ENCODE measurements around the gene SRPK2. TPM values are rescaled to one million over a fixed set of nuclear protein-coding genes. Genes with fewer than 3 reads are reported as not detected.

Gene SRPK2
- total and polyA plus RNA-seq, 4 donors, result 7.8 to 19.7 (median 16.7) TPM

DNA sequence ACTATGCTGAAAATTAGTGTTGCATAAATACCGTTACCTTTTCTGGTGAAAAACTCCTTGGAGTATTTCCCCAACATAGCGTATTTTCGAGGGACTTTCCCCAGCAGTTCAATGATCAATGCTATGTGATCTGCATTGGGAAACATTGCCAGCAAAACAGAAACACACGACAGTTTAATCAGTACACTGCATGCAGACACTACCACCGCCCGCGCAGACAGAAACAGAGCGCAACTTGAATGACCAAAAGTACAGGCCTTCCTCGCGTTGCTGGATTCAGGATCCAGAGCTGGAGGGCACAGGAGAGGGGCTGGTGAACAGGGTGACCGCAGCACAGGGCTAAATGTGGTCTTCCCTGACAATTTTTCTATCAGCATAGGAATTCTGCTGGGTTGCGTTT, 263.0 kb downstream of the SRPK2 start:
- no peaks in the 10 kb centered on the region for H3K27me3 ChIP-seq (ENCODE audit: control insufficient read depth in 4 of 4, insufficient read depth in 4 of 4, low read length in 3 of 4)
- H3K9me3 ChIP-seq (ENCODE audit: control insufficient read depth in 4 of 4, low read length in 3 of 4), result no peaks in the 10 kb centered on the region
- DNase-seq (ENCODE audit: low spot score), result no peak
- H3K4me1 ChIP-seq (ENCODE audit: control insufficient read depth in 4 of 4, insufficient read depth in 4 of 4, low read length in 3 of 4), result peaks cover 0 to 9% (median 3%) of the 10 kb centered on the region in 4 donors
- TF ChIP-seq HNF4A (conservative IDR thresholded peaks at IDR 0.05), result peak; percentile 7 to 54
- TF ChIP-seq, protein P1, sequence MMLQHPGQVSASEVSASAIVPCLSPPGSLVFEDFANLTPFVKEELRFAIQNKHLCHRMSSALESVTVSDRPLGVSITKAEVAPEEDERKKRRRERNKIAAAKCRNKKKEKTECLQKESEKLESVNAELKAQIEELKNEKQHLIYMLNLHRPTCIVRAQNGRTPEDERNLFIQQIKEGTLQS (IDR thresholded peaks at IDR 0.05), result no peak
- TF ChIP-seq, protein P2, sequence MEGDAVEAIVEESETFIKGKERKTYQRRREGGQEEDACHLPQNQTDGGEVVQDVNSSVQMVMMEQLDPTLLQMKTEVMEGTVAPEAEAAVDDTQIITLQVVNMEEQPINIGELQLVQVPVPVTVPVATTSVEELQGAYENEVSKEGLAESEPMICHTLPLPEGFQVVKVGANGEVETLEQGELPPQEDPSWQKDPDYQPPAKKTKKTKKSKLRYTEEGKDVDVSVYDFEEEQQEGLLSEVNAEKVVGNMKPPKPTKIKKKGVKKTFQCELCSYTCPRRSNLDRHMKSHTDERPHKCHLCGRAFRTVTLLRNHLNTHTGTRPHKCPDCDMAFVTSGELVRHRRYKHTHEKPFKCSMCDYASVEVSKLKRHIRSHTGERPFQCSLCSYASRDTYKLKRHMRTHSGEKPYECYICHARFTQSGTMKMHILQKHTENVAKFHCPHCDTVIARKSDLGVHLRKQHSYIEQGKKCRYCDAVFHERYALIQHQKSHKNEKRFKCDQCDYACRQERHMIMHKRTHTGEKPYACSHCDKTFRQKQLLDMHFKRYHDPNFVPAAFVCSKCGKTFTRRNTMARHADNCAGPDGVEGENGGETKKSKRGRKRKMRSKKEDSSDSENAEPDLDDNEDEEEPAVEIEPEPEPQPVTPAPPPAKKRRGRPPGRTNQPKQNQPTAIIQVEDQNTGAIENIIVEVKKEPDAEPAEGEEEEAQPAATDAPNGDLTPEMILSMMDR (IDR thresholded peaks at IDR 0.05; ENCODE audit: low read depth, low read length, missing input control), result no peak
- TF ChIP-seq RAD21 (IDR thresholded peaks at IDR 0.05), result peak in 1 of 2 donors; percentile 21
- no peak for TF ChIP-seq GABPA (IDR thresholded peaks at IDR 0.05 in 1 of 2, conservative IDR thresholded peaks at IDR 0.05 in 1 of 2)
- no peak for TF ChIP-seq TAF1 (conservative IDR thresholded peaks at IDR 0.05)
- TF ChIP-seq, protein P3, sequence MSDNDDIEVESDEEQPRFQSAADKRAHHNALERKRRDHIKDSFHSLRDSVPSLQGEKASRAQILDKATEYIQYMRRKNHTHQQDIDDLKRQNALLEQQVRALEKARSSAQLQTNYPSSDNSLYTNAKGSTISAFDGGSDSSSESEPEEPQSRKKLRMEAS (IDR thresholded peaks at IDR 0.05), result peak; percentile 24
- peak in 1 of 2 donors; percentile 52 for TF ChIP-seq RXRA (IDR thresholded peaks at IDR 0.05)
- no peak for TF ChIP-seq FOXA1 (IDR thresholded peaks at IDR 0.05)
- TF ChIP-seq SP1 (IDR thresholded peaks at IDR 0.05), result no peak
- TF ChIP-seq FOXA2 (IDR thresholded peaks at IDR 0.05), result no peak
- no peak for TF ChIP-seq HNF4G (IDR thresholded peaks at IDR 0.05)
- TF ChIP-seq YY1 (IDR thresholded peaks at IDR 0.05), result no peak
- TF ChIP-seq JUND (IDR thresholded peaks at IDR 0.05), result no peak
- TF ChIP-seq EGR1 (IDR thresholded peaks at IDR 0.05; ENCODE audit: low read depth in 2 of 2), result no peak
- TF ChIP-seq, protein P4, sequence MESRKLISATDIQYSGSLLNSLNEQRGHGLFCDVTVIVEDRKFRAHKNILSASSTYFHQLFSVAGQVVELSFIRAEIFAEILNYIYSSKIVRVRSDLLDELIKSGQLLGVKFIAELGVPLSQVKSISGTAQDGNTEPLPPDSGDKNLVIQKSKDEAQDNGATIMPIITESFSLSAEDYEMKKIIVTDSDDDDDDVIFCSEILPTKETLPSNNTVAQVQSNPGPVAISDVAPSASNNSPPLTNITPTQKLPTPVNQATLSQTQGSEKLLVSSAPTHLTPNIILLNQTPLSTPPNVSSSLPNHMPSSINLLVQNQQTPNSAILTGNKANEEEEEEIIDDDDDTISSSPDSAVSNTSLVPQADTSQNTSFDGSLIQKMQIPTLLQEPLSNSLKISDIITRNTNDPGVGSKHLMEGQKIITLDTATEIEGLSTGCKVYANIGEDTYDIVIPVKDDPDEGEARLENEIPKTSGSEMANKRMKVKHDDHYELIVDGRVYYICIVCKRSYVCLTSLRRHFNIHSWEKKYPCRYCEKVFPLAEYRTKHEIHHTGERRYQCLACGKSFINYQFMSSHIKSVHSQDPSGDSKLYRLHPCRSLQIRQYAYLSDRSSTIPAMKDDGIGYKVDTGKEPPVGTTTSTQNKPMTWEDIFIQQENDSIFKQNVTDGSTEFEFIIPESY (IDR thresholded peaks at IDR 0.05), result no peak
- TF ChIP-seq, protein P5, sequence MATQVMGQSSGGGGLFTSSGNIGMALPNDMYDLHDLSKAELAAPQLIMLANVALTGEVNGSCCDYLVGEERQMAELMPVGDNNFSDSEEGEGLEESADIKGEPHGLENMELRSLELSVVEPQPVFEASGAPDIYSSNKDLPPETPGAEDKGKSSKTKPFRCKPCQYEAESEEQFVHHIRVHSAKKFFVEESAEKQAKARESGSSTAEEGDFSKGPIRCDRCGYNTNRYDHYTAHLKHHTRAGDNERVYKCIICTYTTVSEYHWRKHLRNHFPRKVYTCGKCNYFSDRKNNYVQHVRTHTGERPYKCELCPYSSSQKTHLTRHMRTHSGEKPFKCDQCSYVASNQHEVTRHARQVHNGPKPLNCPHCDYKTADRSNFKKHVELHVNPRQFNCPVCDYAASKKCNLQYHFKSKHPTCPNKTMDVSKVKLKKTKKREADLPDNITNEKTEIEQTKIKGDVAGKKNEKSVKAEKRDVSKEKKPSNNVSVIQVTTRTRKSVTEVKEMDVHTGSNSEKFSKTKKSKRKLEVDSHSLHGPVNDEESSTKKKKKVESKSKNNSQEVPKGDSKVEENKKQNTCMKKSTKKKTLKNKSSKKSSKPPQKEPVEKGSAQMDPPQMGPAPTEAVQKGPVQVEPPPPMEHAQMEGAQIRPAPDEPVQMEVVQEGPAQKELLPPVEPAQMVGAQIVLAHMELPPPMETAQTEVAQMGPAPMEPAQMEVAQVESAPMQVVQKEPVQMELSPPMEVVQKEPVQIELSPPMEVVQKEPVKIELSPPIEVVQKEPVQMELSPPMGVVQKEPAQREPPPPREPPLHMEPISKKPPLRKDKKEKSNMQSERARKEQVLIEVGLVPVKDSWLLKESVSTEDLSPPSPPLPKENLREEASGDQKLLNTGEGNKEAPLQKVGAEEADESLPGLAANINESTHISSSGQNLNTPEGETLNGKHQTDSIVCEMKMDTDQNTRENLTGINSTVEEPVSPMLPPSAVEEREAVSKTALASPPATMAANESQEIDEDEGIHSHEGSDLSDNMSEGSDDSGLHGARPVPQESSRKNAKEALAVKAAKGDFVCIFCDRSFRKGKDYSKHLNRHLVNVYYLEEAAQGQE (IDR thresholded peaks at IDR 0.05), result no peak
- no peak for TF ChIP-seq NR2F2 (IDR thresholded peaks at IDR 0.05)
- peaks cover 0 to 7% (median 2%) of the 10 kb centered on the region in 4 donors for H3K36me3 ChIP-seq (ENCODE audit: control insufficient read depth in 4 of 4, insufficient read depth in 3 of 4, low read depth in 1 of 4, low read length in 3 of 4)
- WGBS, result 61% methylated on average over 12 of the region's 12 CpGs
- peak overlapping the region; percentile 36 to 46 for H3K27ac ChIP-seq (ENCODE audit: low read depth in 1 of 2, low read length in 2 of 2)
- no peak overlapping the region for H3K9ac ChIP-seq (ENCODE audit: low read depth in 1 of 2, low read length in 2 of 2)
- H3K4me3 ChIP-seq (ENCODE audit: low read depth in 1 of 3, low read length in 3 of 3), result no peak overlapping the region
